Body of pancreas (tissue), 4 donors: ENCODE measurements around the gene AHCYL1. TPM values are rescaled to one million over a fixed set of nuclear protein-coding genes. Genes with fewer than 3 reads are reported as not detected.

Experiments
- ATAC-seq: fragments of 150-250 bp; one replicate; pipeline ENCODE4 v1.9.1; 2016
- DNase-seq, 4 donors: peaks; one replicate each; pipeline ENCODE4 v3.0.0-alpha.2; 2019
- H3K27ac ChIP-seq, 4 donors: fragments of 200-600 bp; sonication (generic); 1 replicate in 3 of 4; 2 replicates in 1 of 4; pipeline versions ENCODE4 v1.5.1 to v1.6.1; 2016 to 2019; ENCODE audit warnings: mild to moderate bottlenecking in 1 of 4, mixed read lengths in 1 of 4, moderate library complexity in 1 of 4
- H3K27me3 ChIP-seq, 2 donors: fragments of 200-600 bp; sonication (generic); one replicate each; pipeline ENCODE4 v1.6.0; 2016; ENCODE audit warnings: mild to moderate bottlenecking in 1 of 2
- H3K36me3 ChIP-seq, 2 donors: fragments of 200-600 bp; sonication (generic); replicated peaks in 1 of 2; 2 replicates each; pipeline ENCODE4 v1.5.1; 2016; ENCODE audit warnings: low read depth in 2 of 2; ENCODE audit not compliant: insufficient read depth in 1 of 2
- H3K4me1 ChIP-seq: fragments of 200-600 bp; sonication (generic); one replicate; pipeline ENCODE4 v1.6.0; 2016
- H3K4me3 ChIP-seq, 2 donors: fragments of 200-600 bp; sonication (generic); 1 replicate in 1 of 2; 2 replicates in 1 of 2; pipeline ENCODE4 v1.5.1; 2016 to 2019
- H3K9me3 ChIP-seq, 3 donors: fragments of 200-600 bp; sonication (generic); 1 replicate in 2 of 3; 2 replicates in 1 of 3; pipeline ENCODE4 v1.5.1; 2016
- CTCF ChIP-seq, 7 experiments: fragments of 450-650 bp in 4 of 7; fragments of 200-600 bp in 3 of 7; sonication (generic) in 3 of 7; IDR thresholded peaks; one replicate each; pipeline ENCODE4 v1.5.1; 2016 to 2019; ENCODE audit warnings: antibody characterized with exemption in 7 of 7
- POLR2A ChIP-seq, 3 donors: fragments of 450-650 bp; IDR thresholded peaks; one replicate each; pipeline ENCODE4 v1.6.1; 2016; ENCODE audit warnings: antibody characterized with exemption in 3 of 3, mild to moderate bottlenecking in 2 of 3
- WGBS, 2 donors: methylation state at CpG; one replicate each; pipeline ENCODE4 v1.1.5; 2017; 5-methylcytosine and 5-hydroxymethylcytosine counted together
- intact Hi-C: fragments of 100-400 bp; cut with DNase I; formaldehyde crosslinking; loops from one replicate; pipeline ENCODE4 v1.15.1; 2023
- total RNA-seq, 2 donors: library from RNA; depleted of rRNA; stranded (reverse); fragments of >200 nt; gene quantifications; one replicate each; pipeline ENCODE4 v1.1.0, GENCODE V29; 2016

Gene AHCYL1
- total RNA-seq, 2 donors from 2014 or later: 38.4 to 61.6 TPM

DNA sequence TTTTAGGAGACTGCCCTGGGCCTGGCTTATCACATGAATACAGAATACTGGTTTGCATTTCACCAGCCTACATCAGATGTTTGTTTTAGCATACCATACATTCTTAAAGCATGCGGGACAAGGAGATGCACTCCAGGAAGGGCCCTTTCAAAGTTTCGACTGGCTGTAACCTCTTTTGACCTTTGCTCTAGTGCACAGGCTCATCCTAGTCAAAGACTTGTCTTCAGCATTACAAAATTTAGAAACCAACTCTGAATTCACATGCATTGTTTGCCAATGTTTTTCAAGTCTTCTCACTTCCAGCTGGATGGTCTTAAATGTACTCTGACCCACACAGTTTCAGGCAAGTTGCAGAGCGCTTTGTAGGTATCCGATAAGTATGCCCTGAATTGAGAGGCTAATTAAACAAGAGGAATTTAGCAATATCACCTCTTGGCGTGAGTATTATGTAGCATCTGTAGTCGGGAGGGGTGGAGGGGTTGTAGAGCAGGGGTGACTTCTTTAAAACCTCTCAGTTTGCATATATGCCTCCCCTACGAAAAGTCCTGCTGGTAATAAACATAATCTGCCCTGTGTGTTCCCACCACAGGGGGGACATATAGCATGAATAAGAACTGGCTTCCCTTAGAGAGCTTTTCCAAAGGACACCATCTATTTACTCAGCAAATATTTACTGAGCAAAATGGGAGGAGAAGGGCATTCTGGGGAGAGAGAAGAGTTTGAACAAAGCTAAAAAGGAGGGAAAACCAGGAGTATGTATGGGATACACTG, 24.4 kb upstream of the AHCYL1 start:
- DNase-seq: no peak
- TF ChIP-seq CTCF (IDR thresholded peaks at IDR 0.05): peak in 1 of 7 experiments; percentile 5
- TF ChIP-seq POLR2A (IDR thresholded peaks at IDR 0.05): no peak

DNA sequence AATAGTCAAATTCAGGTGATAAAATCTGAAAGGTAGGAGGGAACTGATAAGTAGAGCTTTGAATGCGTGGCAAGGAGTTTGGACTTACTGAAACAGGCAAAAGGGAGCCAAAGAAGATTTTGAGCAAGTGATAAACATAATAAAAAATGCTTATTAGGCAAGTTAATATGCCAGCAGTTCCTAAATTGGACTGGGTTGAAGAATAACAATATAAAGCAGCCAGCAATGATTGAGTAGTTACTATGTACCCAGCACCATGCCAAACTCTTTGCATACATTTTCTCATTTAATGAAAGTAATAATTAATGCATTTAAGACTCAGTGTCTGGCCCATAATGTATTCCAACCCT, 23.8 kb upstream of the AHCYL1 start:
- no peak for TF ChIP-seq CTCF (IDR thresholded peaks at IDR 0.05)
- TF ChIP-seq POLR2A (IDR thresholded peaks at IDR 0.05): no peak
- ATAC-seq (no peak), DNase-seq (no peak)
- Histone ChIP-seq H3K4me3 (no peak overlapping the region), H3K9me3 (no peaks in the 10 kb centered on the region), H3K4me1 (peaks cover 15% of the 10 kb centered on the region), H3K27ac (peak overlapping the region in 1 of 4 donors; percentile 60), H3K27me3 (no peaks in the 10 kb centered on the region), H3K36me3 (no peaks in the 10 kb centered on the region)
- 36 to 50% methylated on average over 1 of the region's 1 CpG for WGBS, 2 donors
- intact Hi-C loops: no loop called here

More for the DNA sequence above, 24.4 kb upstream of the AHCYL1 start:
- H3K4me1 ChIP-seq: peaks cover 15% of the 10 kb centered on the region
- WGBS, 2 donors: 57 to 61% methylated on average over 7 of the region's 7 CpGs
- H3K9me3 ChIP-seq: no peaks in the 10 kb centered on the region
- H3K27me3 ChIP-seq: no peaks in the 10 kb centered on the region
- no peak overlapping the region for H3K4me3 ChIP-seq
- H3K36me3 ChIP-seq: no peaks in the 10 kb centered on the region
- peak; percentile 79 for ATAC-seq
- H3K27ac ChIP-seq: peak overlapping the region in 3 of 4 donors; percentile 18 to 60 (median 31)
- intact Hi-C loops: no loop called here

DNA sequence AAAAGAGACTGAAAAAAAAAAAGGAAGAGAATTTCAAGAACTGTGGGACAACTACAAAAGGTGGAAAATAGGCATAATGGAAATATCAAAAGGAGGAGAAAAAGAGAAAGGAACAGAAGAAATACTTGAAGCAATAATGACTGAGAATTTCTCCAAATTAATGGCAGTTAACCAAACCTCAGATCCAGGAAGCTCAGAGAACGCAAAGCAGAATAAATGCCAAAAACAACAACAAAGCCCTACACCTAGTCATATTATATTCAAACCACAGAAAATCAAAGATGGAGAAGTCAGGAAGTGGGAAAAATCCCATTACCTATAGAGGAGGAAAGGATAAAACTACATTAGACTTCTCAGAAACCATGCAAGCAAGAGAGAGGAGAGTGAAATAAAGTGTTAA, 20.7 kb upstream of the AHCYL1 start:
- ATAC-seq: no peak
- TF ChIP-seq CTCF (IDR thresholded peaks at IDR 0.05) (no peak), POLR2A (IDR thresholded peaks at IDR 0.05) (no peak)
- H3K27me3 ChIP-seq: no peaks in the 10 kb centered on the region

GRCh38 chr1:109969146-109969829, 15.3 kb upstream of the AHCYL1 start:
- WGBS, 2 donors: 86 to 92% methylated on average over 3 of the region's 3 CpGs

More for the DNA sequence above, 20.7 kb upstream of the AHCYL1 start:
- 81 to 88% methylated on average over 1 of the region's 1 CpG for WGBS, 2 donors
- Histone ChIP-seq H3K27ac (no peak overlapping the region), H3K36me3 (no peaks in the 10 kb centered on the region), H3K4me3 (no peak overlapping the region), H3K4me1 (peaks cover 15% of the 10 kb centered on the region), H3K9me3 (no peaks in the 10 kb centered on the region)
- intact Hi-C loops: no loop called here
- DNase-seq: no peak

More at GRCh38 chr1:109969146-109969829, 15.3 kb upstream of the AHCYL1 start:
- no peaks in the 10 kb centered on the region for H3K27me3 ChIP-seq
- H3K9me3 ChIP-seq: no peaks in the 10 kb centered on the region
- no peaks in the 10 kb centered on the region for H3K4me1 ChIP-seq
- no peaks in the 10 kb centered on the region for H3K36me3 ChIP-seq
- DNase-seq (no peak), ATAC-seq (no peak)
- H3K27ac ChIP-seq: no peak overlapping the region
- H3K4me3 ChIP-seq: no peak overlapping the region
- intact Hi-C loops: no loop called here
- no peak for TF ChIP-seq CTCF (IDR thresholded peaks at IDR 0.05)
- no peak for TF ChIP-seq POLR2A (IDR thresholded peaks at IDR 0.05)
